Mucosa of stomach (tissue), 1 donor: ENCODE results near the gene KAZN.

Experiments used
- H3K27me3 ChIP-seq: one replicate; pipeline ENCODE4 v1.7.0; 2013; ENCODE audit warnings: mild to moderate bottlenecking, low read length; ENCODE audit not compliant: control insufficient read depth, insufficient read depth
- H3K36me3 ChIP-seq: one replicate; pipeline ENCODE4 v1.7.0; 2013; ENCODE audit warnings: low read length; ENCODE audit not compliant: control insufficient read depth, insufficient read depth
- H3K4me1 ChIP-seq: one replicate; pipeline ENCODE4 v1.7.0; 2013; ENCODE audit warnings: mild to moderate bottlenecking, low read length; ENCODE audit not compliant: control insufficient read depth, insufficient read depth
- H3K4me3 ChIP-seq: one replicate; pipeline ENCODE4 v1.7.0; 2013; ENCODE audit warnings: low read length
- H3K9ac ChIP-seq: one replicate; pipeline ENCODE4 v1.7.0; 2013; ENCODE audit warnings: mild to moderate bottlenecking, low read length, moderate library complexity
- H3K9me3 ChIP-seq: one replicate; pipeline ENCODE4 v1.7.0; 2013; ENCODE audit warnings: mild to moderate bottlenecking, low read length, moderate library complexity; ENCODE audit not compliant: control insufficient read depth
- donor health status: Pancreatic carcinoma.

Gene KAZN

GRCh38 chr1:14924455-14925331, 326.2 kb downstream of the KAZN start:
- Histone ChIP-seq H3K9me3 (no peaks in the 10 kb centered on the region), H3K36me3 (peaks cover 2% of the 10 kb centered on the region), H3K27me3 (peaks cover 12% of the 10 kb centered on the region), H3K4me3 (peak overlapping the region; percentile 61), H3K9ac (peak overlapping the region; percentile 46), H3K4me1 (peaks cover 12% of the 10 kb centered on the region)

- peaks cover 4% of the 10 kb centered on the region for H3K36me3 ChIP-seq
- peaks cover 21% of the 10 kb centered on the region for H3K4me1 ChIP-seq
- no peaks in the 10 kb centered on the region for H3K9me3 ChIP-seq
- H3K9ac ChIP-seq: peak overlapping the region; percentile 46
- peak overlapping the region; percentile 61 for H3K4me3 ChIP-seq
- H3K27me3 ChIP-seq: peaks cover 12% of the 10 kb centered on the region
These were observed 327.1 kb downstream of the KAZN start for GRCh38 chr1:14925336-14926136.

- Histone ChIP-seq H3K4me1 (peaks cover 25% of the 10 kb centered on the region), H3K36me3 (peaks cover 4% of the 10 kb centered on the region), H3K9me3 (no peaks in the 10 kb centered on the region), H3K27me3 (peaks cover 12% of the 10 kb centered on the region), H3K4me3 (no peak overlapping the region), H3K9ac (no peak overlapping the region)
These were observed 327.7 kb downstream of the KAZN start for GRCh38 chr1:14926229-14926628.

GRCh38 chr1:14926818-14927575, 328.5 kb downstream of the KAZN start:
- H3K9ac ChIP-seq: no peak overlapping the region
- H3K4me3 ChIP-seq: no peak overlapping the region
- H3K4me1 ChIP-seq: peaks cover 25% of the 10 kb centered on the region

GRCh38 chr1:14928412-14928811, 329.9 kb downstream of the KAZN start:
- no peak overlapping the region for H3K9ac ChIP-seq
- no peak overlapping the region for H3K4me3 ChIP-seq
- peaks cover 25% of the 10 kb centered on the region for H3K4me1 ChIP-seq
- no peaks in the 10 kb centered on the region for H3K9me3 ChIP-seq
- peaks cover 4% of the 10 kb centered on the region for H3K36me3 ChIP-seq
- H3K27me3 ChIP-seq: peaks cover 12% of the 10 kb centered on the region

More at GRCh38 chr1:14926818-14927575, 328.5 kb downstream of the KAZN start:
- no peaks in the 10 kb centered on the region for H3K9me3 ChIP-seq
- H3K27me3 ChIP-seq: peaks cover 12% of the 10 kb centered on the region
- peaks cover 4% of the 10 kb centered on the region for H3K36me3 ChIP-seq

GRCh38 chr1:14928886-14929546, 330.5 kb downstream of the KAZN start:
- H3K4me3 ChIP-seq: no peak overlapping the region
- H3K9me3 ChIP-seq: no peaks in the 10 kb centered on the region
- peaks cover 4% of the 10 kb centered on the region for H3K36me3 ChIP-seq
- no peak overlapping the region for H3K9ac ChIP-seq
- peaks cover 12% of the 10 kb centered on the region for H3K27me3 ChIP-seq
- peaks cover 25% of the 10 kb centered on the region for H3K4me1 ChIP-seq

GRCh38 chr1:14929547-14930246, 331.2 kb downstream of the KAZN start:
- Histone ChIP-seq H3K9me3 (no peaks in the 10 kb centered on the region), H3K27me3 (peaks cover 11% of the 10 kb centered on the region), H3K4me1 (peaks cover 25% of the 10 kb centered on the region), H3K4me3 (peak overlapping the region; percentile 37), H3K9ac (peak overlapping the region; percentile 47), H3K36me3 (peaks cover 4% of the 10 kb centered on the region)

- peaks cover 4% of the 10 kb centered on the region for H3K36me3 ChIP-seq
These were observed 331.9 kb downstream of the KAZN start for GRCh38 chr1:14930247-14930965.

GRCh38 chr1:14932034-14932638, 333.7 kb downstream of the KAZN start:
- H3K4me3 ChIP-seq: no peak overlapping the region
- H3K36me3 ChIP-seq: peaks cover 4% of the 10 kb centered on the region
- H3K4me1 ChIP-seq: peaks cover 19% of the 10 kb centered on the region
- H3K9me3 ChIP-seq: no peaks in the 10 kb centered on the region
- H3K9ac ChIP-seq: no peak overlapping the region
- peaks cover under 1% of the 10 kb centered on the region for H3K27me3 ChIP-seq

More at GRCh38 chr1:14930247-14930965, 331.9 kb downstream of the KAZN start:
- no peaks in the 10 kb centered on the region for H3K9me3 ChIP-seq
- H3K9ac ChIP-seq: peak overlapping the region; percentile 47
- H3K4me1 ChIP-seq: peaks cover 20% of the 10 kb centered on the region
- H3K4me3 ChIP-seq: no peak overlapping the region
- peaks cover 6% of the 10 kb centered on the region for H3K27me3 ChIP-seq

GRCh38 chr1:14934867-14935266, 336.4 kb downstream of the KAZN start:
- Histone ChIP-seq H3K9ac (no peak overlapping the region), H3K4me1 (peaks cover 20% of the 10 kb centered on the region), H3K36me3 (no peaks in the 10 kb centered on the region), H3K27me3 (no peaks in the 10 kb centered on the region), H3K9me3 (no peaks in the 10 kb centered on the region), H3K4me3 (no peak overlapping the region)
